GM13976 (cell line): ENCODE data around the gene NGB.

Source experiments
- DNase-seq: peaks from one replicate; pipeline ENCODE4 v3.0.0; 2012; ENCODE audit warnings: low spot score
- in situ Hi-C: fragments of 300-500 bp; cut with MboI; formaldehyde crosslinking; loops from one replicate; pipeline ENCODE4 v1.12.0; 2022; ENCODE audit warnings: low sequenced_read_pairs, mixed read lengths, inconsistent platforms; ENCODE audit not compliant: unreplicated experiment
- TF ChIP-seq, protein P1 (sequence below): IDR thresholded peaks from 2 replicates; pipeline ENCODE4 v1.5.1; 2012; ENCODE audit warnings: borderline replicate concordance, mild to moderate bottlenecking; ENCODE audit not compliant: insufficient read depth; ENCODE audit errors: extremely low read depth, missing control alignments, control extremely low read depth

Gene NGB

DNA sequence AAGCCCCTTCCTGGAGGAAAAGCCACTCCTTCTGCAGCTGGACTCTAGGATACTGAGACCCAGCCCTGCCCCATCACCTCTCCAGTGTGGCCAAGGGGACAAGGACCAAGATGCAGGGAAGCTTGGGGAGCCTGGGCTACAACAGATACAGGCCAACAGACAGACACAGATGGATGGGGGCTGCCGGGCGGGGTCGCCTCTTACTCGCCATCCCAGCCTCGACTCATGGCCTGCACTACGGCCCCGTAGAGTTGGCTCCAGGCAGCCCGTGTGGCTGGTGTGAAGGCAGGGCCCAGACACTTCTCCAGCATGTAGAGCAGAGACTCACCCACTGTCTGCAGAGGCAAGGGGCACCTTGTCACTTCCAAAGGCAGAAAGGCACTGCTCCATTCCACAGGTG, 4.7 kb downstream of the NGB start:
- in situ Hi-C loops: no loop called here
- DNase-seq: no peak
- TF ChIP-seq, protein P1, sequence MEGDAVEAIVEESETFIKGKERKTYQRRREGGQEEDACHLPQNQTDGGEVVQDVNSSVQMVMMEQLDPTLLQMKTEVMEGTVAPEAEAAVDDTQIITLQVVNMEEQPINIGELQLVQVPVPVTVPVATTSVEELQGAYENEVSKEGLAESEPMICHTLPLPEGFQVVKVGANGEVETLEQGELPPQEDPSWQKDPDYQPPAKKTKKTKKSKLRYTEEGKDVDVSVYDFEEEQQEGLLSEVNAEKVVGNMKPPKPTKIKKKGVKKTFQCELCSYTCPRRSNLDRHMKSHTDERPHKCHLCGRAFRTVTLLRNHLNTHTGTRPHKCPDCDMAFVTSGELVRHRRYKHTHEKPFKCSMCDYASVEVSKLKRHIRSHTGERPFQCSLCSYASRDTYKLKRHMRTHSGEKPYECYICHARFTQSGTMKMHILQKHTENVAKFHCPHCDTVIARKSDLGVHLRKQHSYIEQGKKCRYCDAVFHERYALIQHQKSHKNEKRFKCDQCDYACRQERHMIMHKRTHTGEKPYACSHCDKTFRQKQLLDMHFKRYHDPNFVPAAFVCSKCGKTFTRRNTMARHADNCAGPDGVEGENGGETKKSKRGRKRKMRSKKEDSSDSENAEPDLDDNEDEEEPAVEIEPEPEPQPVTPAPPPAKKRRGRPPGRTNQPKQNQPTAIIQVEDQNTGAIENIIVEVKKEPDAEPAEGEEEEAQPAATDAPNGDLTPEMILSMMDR: no peak

GRCh38 chr14:77265561-77266335, 5.3 kb downstream of the NGB start:
- TF ChIP-seq, protein P1: no peak
- in situ Hi-C loops: no loop called here
- DNase-seq: no peak

DNA sequence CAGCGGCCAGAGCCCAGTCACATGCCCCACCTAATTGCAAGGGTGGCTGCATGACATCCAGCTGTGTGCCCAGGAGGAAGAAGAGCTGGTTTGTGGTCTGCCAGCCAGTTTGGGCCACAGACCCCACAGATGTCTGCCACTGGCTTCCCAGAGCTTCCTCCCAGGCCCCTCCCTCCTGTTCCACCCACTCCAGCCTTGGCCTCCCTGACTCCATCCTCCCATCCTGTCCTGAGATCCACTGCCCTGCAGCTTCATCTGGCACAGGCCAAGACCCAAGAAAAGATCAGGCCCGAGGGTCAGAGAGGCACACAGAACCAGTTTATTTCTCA, 5.9 kb downstream of the NGB start:
- TF ChIP-seq, protein P1: no peak
- no peak for DNase-seq
- in situ Hi-C loops: no loop called here

- no peak for DNase-seq
- TF ChIP-seq, protein P1: no peak
- in situ Hi-C loops: no loop called here
Observed at GRCh38 chr14:77264466-77265186, 6.4 kb downstream of the NGB start.

- TF ChIP-seq, protein P1: no peak
- DNase-seq: no peak
- in situ Hi-C loops: no loop called here
Observed at GRCh38 chr14:77260631-77261030, 10.4 kb downstream of the NGB start.

GRCh38 chr14:77260199-77260598, 10.8 kb downstream of the NGB start:
- in situ Hi-C loops: no loop called here
- no peak for DNase-seq
- TF ChIP-seq, protein P1: no peak
